ENCODE data around the gene SELENOI.

The SELENOI gene

GRCh38 chr2:26442301-26442700 is 96.4 kb downstream of the SELENOI start:
- H3K14ac ChIP-seq (ENCODE audit: low read length in 2 of 2): no peak overlapping the region
- H3K18ac ChIP-seq (ENCODE audit: low read depth in 1 of 2, low read length in 2 of 2): no peak overlapping the region
- H2AK5ac ChIP-seq (ENCODE audit: low read length, severe bottlenecking): no peak overlapping the region
- WGBS: 94% methylated on average over 2 of the region's 2 CpGs
- peaks cover 2% of the 10 kb centered on the region for H3K4me1 ChIP-seq (ENCODE audit: control insufficient read depth, insufficient read depth, low read depth, low read length)
- H3K27ac ChIP-seq (ENCODE audit: low read length, poor library complexity, severe bottlenecking): no peak overlapping the region
- no peak overlapping the region for H3K4me2 ChIP-seq (ENCODE audit: low read length, poor library complexity, severe bottlenecking)
- H2BK15ac ChIP-seq (ENCODE audit: low read depth, poor library complexity, severe bottlenecking): no peak overlapping the region
- no peak overlapping the region for H2AFZ ChIP-seq (ENCODE audit: low read depth, low read length)
- H3K9me3 ChIP-seq (ENCODE audit: control insufficient read depth, low read length): no peaks in the 10 kb centered on the region
- no peak overlapping the region for H2BK5ac ChIP-seq (ENCODE audit: low read depth, low read length, poor library complexity, severe bottlenecking)
- H3K4ac ChIP-seq (ENCODE audit: low read depth in 1 of 2, low read length in 2 of 2): no peak overlapping the region
- no peak overlapping the region for H4K91ac ChIP-seq (ENCODE audit: low read length)
- H3K36me3 ChIP-seq (ENCODE audit: control insufficient read depth in 1 of 2, insufficient read depth in 2 of 2, low read depth in 1 of 2, low read length in 2 of 2): no peaks in the 10 kb centered on the region
- H2BK12ac ChIP-seq (ENCODE audit: low read length in 2 of 2): no peak overlapping the region
- H3K9ac ChIP-seq (ENCODE audit: low read length): no peak overlapping the region
- H3K79me1 ChIP-seq (replicated peaks; ENCODE audit: low read length, poor library complexity, severe bottlenecking): no peaks in the 10 kb centered on the region
- H4K8ac ChIP-seq (ENCODE audit: low read length): no peak overlapping the region
- no peak overlapping the region for H3K23ac ChIP-seq (ENCODE audit: low read length in 2 of 2)
- no peak for DNase-seq
- no peak overlapping the region for H3K4me3 ChIP-seq (ENCODE audit: insufficient read depth in 1 of 2, low read depth in 1 of 2, low read length in 2 of 2)
- H3K27me3 ChIP-seq (ENCODE audit: control insufficient read depth in 1 of 2, insufficient read depth in 1 of 2, low read length in 2 of 2): peaks cover 5 to 24% of the 10 kb centered on the region in 2 experiments
- no peak overlapping the region for H2BK120ac ChIP-seq (ENCODE audit: low read depth, low read length)

DNA sequence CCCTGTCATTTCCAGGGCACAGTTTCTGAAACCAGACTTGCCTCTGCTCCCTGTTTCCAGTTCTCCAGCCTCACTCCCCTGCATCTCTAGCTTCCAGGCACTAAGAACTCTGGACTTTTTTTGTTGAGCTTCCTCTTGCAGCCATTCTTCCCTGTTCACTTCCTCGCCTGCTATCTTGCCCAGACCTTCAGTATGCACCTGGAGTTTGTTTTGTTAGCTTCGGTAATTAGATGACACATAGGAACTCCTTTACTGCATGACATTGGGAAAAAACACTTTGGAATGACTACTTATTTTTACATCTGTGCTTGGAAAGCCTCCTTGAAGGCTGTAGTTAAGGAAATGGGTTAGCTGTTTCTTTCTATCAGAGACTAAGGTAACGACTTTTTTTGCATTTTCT is 96.8 kb downstream of the SELENOI start:
- no peak overlapping the region for H3K4me2 ChIP-seq (ENCODE audit: low read length, poor library complexity, severe bottlenecking)
- H2BK120ac ChIP-seq (ENCODE audit: low read depth, low read length): no peak overlapping the region
- H3K9ac ChIP-seq (ENCODE audit: low read length): no peak overlapping the region
- peaks cover 2% of the 10 kb centered on the region for H3K4me1 ChIP-seq (ENCODE audit: control insufficient read depth, insufficient read depth, low read depth, low read length)
- no peak overlapping the region for H3K27ac ChIP-seq (ENCODE audit: low read length, poor library complexity, severe bottlenecking)
- H3K36me3 ChIP-seq (ENCODE audit: control insufficient read depth in 1 of 2, insufficient read depth in 2 of 2, low read depth in 1 of 2, low read length in 2 of 2): no peaks in the 10 kb centered on the region
- H2BK12ac ChIP-seq (ENCODE audit: low read length in 2 of 2): no peak overlapping the region
- no peaks in the 10 kb centered on the region for H3K9me3 ChIP-seq (ENCODE audit: control insufficient read depth, low read length)
- no peaks in the 10 kb centered on the region for H3K79me1 ChIP-seq (replicated peaks; ENCODE audit: low read length, poor library complexity, severe bottlenecking)
- DNase-seq: no peak
- H3K4ac ChIP-seq (ENCODE audit: low read depth in 1 of 2, low read length in 2 of 2): no peak overlapping the region
- peaks cover 5 to 24% of the 10 kb centered on the region in 2 experiments for H3K27me3 ChIP-seq (ENCODE audit: control insufficient read depth in 1 of 2, insufficient read depth in 1 of 2, low read length in 2 of 2)
- no peak overlapping the region for H3K18ac ChIP-seq (ENCODE audit: low read depth in 1 of 2, low read length in 2 of 2)
- H2AK5ac ChIP-seq (ENCODE audit: low read length, severe bottlenecking): no peak overlapping the region
- 72% methylated on average over 3 of the region's 3 CpGs for WGBS
- H3K14ac ChIP-seq (ENCODE audit: low read length in 2 of 2): no peak overlapping the region
- H3K23ac ChIP-seq (ENCODE audit: low read length in 2 of 2): no peak overlapping the region
- H2AFZ ChIP-seq (ENCODE audit: low read depth, low read length): no peak overlapping the region
- H3K4me3 ChIP-seq (ENCODE audit: insufficient read depth in 1 of 2, low read depth in 1 of 2, low read length in 2 of 2): no peak overlapping the region
- H4K8ac ChIP-seq (ENCODE audit: low read length): no peak overlapping the region
- H4K91ac ChIP-seq (ENCODE audit: low read length): no peak overlapping the region
- H2BK15ac ChIP-seq (ENCODE audit: low read depth, poor library complexity, severe bottlenecking): no peak overlapping the region
- H2BK5ac ChIP-seq (ENCODE audit: low read depth, low read length, poor library complexity, severe bottlenecking): no peak overlapping the region

DNA sequence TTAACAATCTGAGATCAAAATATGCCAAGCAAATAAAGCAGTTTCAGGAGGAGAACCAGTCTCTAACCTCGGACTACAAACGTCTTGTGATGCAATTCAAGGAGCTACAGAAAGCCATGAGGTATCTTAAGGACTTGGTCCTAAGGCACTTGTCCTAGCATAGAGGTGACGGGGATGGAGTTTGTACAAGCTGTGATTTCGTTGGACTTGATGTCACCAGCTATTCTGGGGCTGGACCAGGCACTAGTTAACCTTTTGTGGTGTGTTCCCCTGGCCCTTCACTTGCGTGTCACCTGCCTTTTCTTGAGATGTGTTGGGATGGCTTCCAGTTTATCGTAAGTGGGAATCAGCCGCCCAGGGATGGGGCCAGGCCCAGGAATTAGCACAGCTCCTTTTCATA is 98.3 kb downstream of the SELENOI start:
- no peak overlapping the region for H2AK5ac ChIP-seq (ENCODE audit: low read length, severe bottlenecking)
- H3K4me3 ChIP-seq (ENCODE audit: insufficient read depth in 1 of 2, low read depth in 1 of 2, low read length in 2 of 2): no peak overlapping the region
- no peaks in the 10 kb centered on the region for H3K4me1 ChIP-seq (ENCODE audit: control insufficient read depth, insufficient read depth, low read depth, low read length)
- H3K27ac ChIP-seq (ENCODE audit: low read length, poor library complexity, severe bottlenecking): no peak overlapping the region
- no peaks in the 10 kb centered on the region for H3K9me3 ChIP-seq (ENCODE audit: control insufficient read depth, low read length)
- no peak overlapping the region for H3K23ac ChIP-seq (ENCODE audit: low read length in 2 of 2)
- H3K18ac ChIP-seq (ENCODE audit: low read depth in 1 of 2, low read length in 2 of 2): no peak overlapping the region
- H3K79me1 ChIP-seq (replicated peaks; ENCODE audit: low read length, poor library complexity, severe bottlenecking): no peaks in the 10 kb centered on the region
- H2BK5ac ChIP-seq (ENCODE audit: low read depth, low read length, poor library complexity, severe bottlenecking): no peak overlapping the region
- H4K91ac ChIP-seq (ENCODE audit: low read length): no peak overlapping the region
- 88% methylated on average over 7 of the region's 7 CpGs for WGBS
- no peaks in the 10 kb centered on the region for H3K36me3 ChIP-seq (ENCODE audit: control insufficient read depth in 1 of 2, insufficient read depth in 2 of 2, low read depth in 1 of 2, low read length in 2 of 2)
- H3K4ac ChIP-seq (ENCODE audit: low read depth in 1 of 2, low read length in 2 of 2): no peak overlapping the region
- H3K9ac ChIP-seq (ENCODE audit: low read length): no peak overlapping the region
- no peak for DNase-seq
- no peak overlapping the region for H2BK15ac ChIP-seq (ENCODE audit: low read depth, poor library complexity, severe bottlenecking)
- no peak overlapping the region for H2BK120ac ChIP-seq (ENCODE audit: low read depth, low read length)
- no peak overlapping the region for H2AFZ ChIP-seq (ENCODE audit: low read depth, low read length)
- H3K14ac ChIP-seq (ENCODE audit: low read length in 2 of 2): no peak overlapping the region
- H4K8ac ChIP-seq (ENCODE audit: low read length): no peak overlapping the region
- peaks cover 5 to 17% of the 10 kb centered on the region in 2 experiments for H3K27me3 ChIP-seq (ENCODE audit: control insufficient read depth in 1 of 2, insufficient read depth in 1 of 2, low read length in 2 of 2)
- H2BK12ac ChIP-seq (ENCODE audit: low read length in 2 of 2): no peak overlapping the region
- no peak overlapping the region for H3K4me2 ChIP-seq (ENCODE audit: low read length, poor library complexity, severe bottlenecking)

All from mesenchymal stem cell (in vitro differentiated cells and primary cell).